Panc1 (cell line): Measurements from ENCODE around the gene SHISAL2A. TPM values are rescaled to one million over a fixed set of nuclear protein-coding genes. Genes with fewer than 3 reads are reported as not detected.

Experiments used
- ATAC-seq: fragments of 200-7000 bp; cut with Tn5 transposase; 2 replicates; pipeline ENCODE4 v1.9.1; 2020; ENCODE audit warnings: mild to moderate bottlenecking, moderate library complexity
- BruUV-seq: library from RNA; stranded (reverse); fragments of 400-500 nt; replicated peaks from 2 replicates; lab custom pipeline; 2021; lab: Mats Ljungman, UMichigan
- CTCF ChIA-PET: fragments of 300-600 bp; sonication (Branson Sonifier 250); formaldehyde crosslinking; loops from one replicate; lab custom pipeline; 2022; ENCODE audit warnings: antibody characterized with exemption; lab: Charles Lee
- POLR2A ChIA-PET: fragments of 300-600 bp; sonication (Branson Sonifier 250); formaldehyde crosslinking; loops from one replicate; lab custom pipeline; 2022; ENCODE audit warnings: antibody characterized with exemption; lab: Charles Lee
- DNase-seq: peaks from one replicate; pipeline ENCODE4 v3.0.0-alpha.2; 2010; ENCODE audit warnings: low read depth, low spot score
- H3K27ac ChIP-seq: 2 replicates; pipeline ENCODE4 v1.5.1; 2011; ENCODE audit warnings: mild to moderate bottlenecking, low read length, inconsistent platforms
- H3K27me3 ChIP-seq: fragments of 200-500 bp; sonication (Bioruptor generic); 2 replicates; pipeline ENCODE4 v1.6.0; 2014; ENCODE audit warnings: low read length, inconsistent platforms; ENCODE audit not compliant: control insufficient read depth, insufficient read depth
- H3K36me3 ChIP-seq: fragments of 200-500 bp; sonication (Bioruptor generic); 2 replicates; pipeline ENCODE4 v1.5.1; 2014; ENCODE audit warnings: inconsistent platforms, mild to moderate bottlenecking, low read length, moderate library complexity; ENCODE audit not compliant: control insufficient read depth, insufficient read depth
- H3K4me1 ChIP-seq: 2 replicates; pipeline ENCODE4 v1.5.1; 2011; ENCODE audit warnings: inconsistent platforms, mild to moderate bottlenecking, low read length, moderate library complexity; ENCODE audit not compliant: control insufficient read depth, insufficient read depth
- H3K4me3 ChIP-seq, 2 experiments: 2 replicates each; pipeline ENCODE4 v1.5.1; 2011 to 2012; ENCODE audit warnings: low read depth in 2 of 2, low read length in 2 of 2, mild to moderate bottlenecking in 2 of 2, inconsistent platforms in 1 of 2, moderate library complexity in 1 of 2
- H3K9me3 ChIP-seq: fragments of 200-500 bp; sonication (Bioruptor generic); 2 replicates; pipeline ENCODE4 v1.5.1; 2014; ENCODE audit warnings: low read depth, mild to moderate bottlenecking, inconsistent platforms, low read length, moderate library complexity; ENCODE audit not compliant: control insufficient read depth, insufficient read depth
- POLR2AphosphoS5 ChIP-seq: IDR thresholded peaks from 2 replicates; pipeline ENCODE4 v1.6.1; 2012; ENCODE audit warnings: mild to moderate bottlenecking, low read depth, low read length, moderate library complexity
- SIN3A ChIP-seq: IDR thresholded peaks from 2 replicates; pipeline ENCODE4 v1.6.1; 2012; ENCODE audit warnings: low read depth, mild to moderate bottlenecking, low read length, moderate library complexity, borderline replicate concordance; ENCODE audit not compliant: insufficient read depth
- TCF7L2 ChIP-seq: IDR thresholded peaks from 2 replicates; pipeline ENCODE4 v1.6.1; 2011; ENCODE audit warnings: mild to moderate bottlenecking, low read depth, low read length, inconsistent platforms
- in situ Hi-C: cut with HindIII; loops from 2 replicates; pipeline ENCODE4 v1.10.0; 2016; ENCODE audit warnings: low sequenced_read_pairs, low pct_unique_long_range_greater_than_20kb
- intact Hi-C: fragments of 100-400 bp; cut with micrococcal nuclease; formaldehyde crosslinking; loops from one replicate; pipeline ENCODE4 v1.10.0; 2022; ENCODE audit not compliant: unreplicated experiment
- total RNA-seq: library from RNA; stranded (reverse); gene quantifications from one replicate; pipeline ENCODE4 v1.2.1, GENCODE V29; 2021; ENCODE audit not compliant: unreplicated experiment
- TF ChIP-seq, protein P1 (sequence below), 2 experiments: IDR thresholded peaks; 2 replicates each; pipeline ENCODE4 v1.6.1; 2011 to 2012; ENCODE audit warnings: low read depth in 2 of 2, control low read depth in 1 of 2, low read length in 1 of 2, mild to moderate bottlenecking in 1 of 2, moderate library complexity in 1 of 2; ENCODE audit not compliant: insufficient read depth in 1 of 2
- TF ChIP-seq, protein P2 (sequence below): fragments of 450-650 bp; IDR thresholded peaks from 2 replicates; pipeline ENCODE4 v1.5.1; 2017; ENCODE audit warnings: mild to moderate bottlenecking

The SHISAL2A gene
- total RNA-seq, 1 experiment from 2014 or later: 0.23 TPM

DNA sequence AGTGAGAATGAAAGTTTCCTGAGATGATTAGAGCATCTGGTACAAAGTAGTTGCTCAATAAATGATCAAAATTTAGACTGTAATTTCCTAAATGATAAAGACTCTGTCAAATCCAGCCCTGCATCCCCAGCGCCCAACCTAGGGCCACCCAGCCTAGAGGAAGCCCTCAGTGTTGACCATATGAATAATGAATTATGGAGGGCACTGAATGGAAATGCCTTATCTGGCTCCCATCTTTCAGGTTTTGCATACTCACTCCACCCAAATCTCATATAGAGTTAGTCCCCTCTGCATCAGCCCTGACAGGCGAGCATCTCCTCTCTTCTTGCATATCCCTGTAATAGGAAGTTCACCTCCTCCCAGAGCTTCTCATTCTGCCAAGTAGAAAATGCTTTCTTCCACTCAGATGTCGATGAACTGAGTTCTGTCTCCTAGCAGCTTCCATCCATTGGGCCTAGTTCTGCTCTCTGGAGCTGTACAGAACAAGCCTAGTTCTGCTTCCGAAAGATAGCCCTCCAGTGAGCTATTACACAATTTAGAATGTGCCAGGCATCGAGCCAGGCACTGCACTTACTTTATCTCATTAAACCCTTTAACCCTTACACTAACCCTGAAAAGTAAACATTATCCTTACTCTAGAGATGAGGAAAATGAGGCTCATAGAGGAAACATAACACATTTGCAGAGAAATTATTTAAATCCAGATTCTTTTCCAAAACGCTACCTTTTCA lies 44.3 kb downstream of the SHISAL2A start:
- ATAC-seq (no peak), DNase-seq (no peak)
- CTCF ChIA-PET: no interaction called here
- H3K4me3 ChIP-seq: no peak overlapping the region
- intact Hi-C loops: no loop called here
- POLR2A ChIA-PET: no interaction called here
- no peak for TF ChIP-seq TCF7L2
- TF ChIP-seq, protein P1, sequence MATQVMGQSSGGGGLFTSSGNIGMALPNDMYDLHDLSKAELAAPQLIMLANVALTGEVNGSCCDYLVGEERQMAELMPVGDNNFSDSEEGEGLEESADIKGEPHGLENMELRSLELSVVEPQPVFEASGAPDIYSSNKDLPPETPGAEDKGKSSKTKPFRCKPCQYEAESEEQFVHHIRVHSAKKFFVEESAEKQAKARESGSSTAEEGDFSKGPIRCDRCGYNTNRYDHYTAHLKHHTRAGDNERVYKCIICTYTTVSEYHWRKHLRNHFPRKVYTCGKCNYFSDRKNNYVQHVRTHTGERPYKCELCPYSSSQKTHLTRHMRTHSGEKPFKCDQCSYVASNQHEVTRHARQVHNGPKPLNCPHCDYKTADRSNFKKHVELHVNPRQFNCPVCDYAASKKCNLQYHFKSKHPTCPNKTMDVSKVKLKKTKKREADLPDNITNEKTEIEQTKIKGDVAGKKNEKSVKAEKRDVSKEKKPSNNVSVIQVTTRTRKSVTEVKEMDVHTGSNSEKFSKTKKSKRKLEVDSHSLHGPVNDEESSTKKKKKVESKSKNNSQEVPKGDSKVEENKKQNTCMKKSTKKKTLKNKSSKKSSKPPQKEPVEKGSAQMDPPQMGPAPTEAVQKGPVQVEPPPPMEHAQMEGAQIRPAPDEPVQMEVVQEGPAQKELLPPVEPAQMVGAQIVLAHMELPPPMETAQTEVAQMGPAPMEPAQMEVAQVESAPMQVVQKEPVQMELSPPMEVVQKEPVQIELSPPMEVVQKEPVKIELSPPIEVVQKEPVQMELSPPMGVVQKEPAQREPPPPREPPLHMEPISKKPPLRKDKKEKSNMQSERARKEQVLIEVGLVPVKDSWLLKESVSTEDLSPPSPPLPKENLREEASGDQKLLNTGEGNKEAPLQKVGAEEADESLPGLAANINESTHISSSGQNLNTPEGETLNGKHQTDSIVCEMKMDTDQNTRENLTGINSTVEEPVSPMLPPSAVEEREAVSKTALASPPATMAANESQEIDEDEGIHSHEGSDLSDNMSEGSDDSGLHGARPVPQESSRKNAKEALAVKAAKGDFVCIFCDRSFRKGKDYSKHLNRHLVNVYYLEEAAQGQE (IDR thresholded peaks at IDR 0.05; ENCODE audit: insufficient read depth in 1 of 2, low read depth in 2 of 2, low read length in 1 of 2): no peak
- H3K27me3 ChIP-seq: no peaks in the 10 kb centered on the region
- no peaks in the 10 kb centered on the region for H3K36me3 ChIP-seq
- in situ Hi-C loops: no loop called here
- H3K9me3 ChIP-seq: no peaks in the 10 kb centered on the region
- no TSS peak for BruUV-seq
- H3K27ac ChIP-seq: no peak overlapping the region
- no peaks in the 10 kb centered on the region for H3K4me1 ChIP-seq

DNA sequence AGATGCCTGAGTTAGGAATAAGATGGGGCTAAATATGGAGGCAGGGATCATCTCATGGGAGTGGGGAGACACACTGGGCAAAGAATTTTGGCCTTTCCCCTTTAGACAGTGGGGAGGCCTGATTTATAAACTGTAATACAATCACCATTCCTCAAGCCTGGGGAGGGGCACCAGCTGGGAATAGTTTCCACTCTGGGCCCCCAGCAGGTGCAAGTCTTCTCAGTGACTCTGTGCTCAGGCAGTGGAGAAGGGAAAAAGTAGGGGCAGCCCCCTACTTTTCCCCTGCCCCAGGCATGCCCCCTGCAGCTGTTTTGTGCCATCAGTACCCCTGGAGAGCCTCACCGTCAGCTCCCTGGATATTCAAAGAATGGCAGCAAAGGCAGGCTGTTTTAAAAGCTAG lies 46.1 kb downstream of the SHISAL2A start:
- ChIA-PET CTCF (no interaction called here), POLR2A (no interaction called here)
- intact Hi-C loops: no loop called here
- no peaks in the 10 kb centered on the region for H3K27me3 ChIP-seq
- in situ Hi-C loops: no loop called here
- TF ChIP-seq TCF7L2 (no peak), SIN3A (no peak), POLR2AphosphoS5 (no peak)
- TF ChIP-seq, protein P1 (IDR thresholded peaks at IDR 0.05; ENCODE audit: insufficient read depth in 1 of 2, low read depth in 2 of 2, low read length in 1 of 2): no peak
- TF ChIP-seq, protein P2, sequence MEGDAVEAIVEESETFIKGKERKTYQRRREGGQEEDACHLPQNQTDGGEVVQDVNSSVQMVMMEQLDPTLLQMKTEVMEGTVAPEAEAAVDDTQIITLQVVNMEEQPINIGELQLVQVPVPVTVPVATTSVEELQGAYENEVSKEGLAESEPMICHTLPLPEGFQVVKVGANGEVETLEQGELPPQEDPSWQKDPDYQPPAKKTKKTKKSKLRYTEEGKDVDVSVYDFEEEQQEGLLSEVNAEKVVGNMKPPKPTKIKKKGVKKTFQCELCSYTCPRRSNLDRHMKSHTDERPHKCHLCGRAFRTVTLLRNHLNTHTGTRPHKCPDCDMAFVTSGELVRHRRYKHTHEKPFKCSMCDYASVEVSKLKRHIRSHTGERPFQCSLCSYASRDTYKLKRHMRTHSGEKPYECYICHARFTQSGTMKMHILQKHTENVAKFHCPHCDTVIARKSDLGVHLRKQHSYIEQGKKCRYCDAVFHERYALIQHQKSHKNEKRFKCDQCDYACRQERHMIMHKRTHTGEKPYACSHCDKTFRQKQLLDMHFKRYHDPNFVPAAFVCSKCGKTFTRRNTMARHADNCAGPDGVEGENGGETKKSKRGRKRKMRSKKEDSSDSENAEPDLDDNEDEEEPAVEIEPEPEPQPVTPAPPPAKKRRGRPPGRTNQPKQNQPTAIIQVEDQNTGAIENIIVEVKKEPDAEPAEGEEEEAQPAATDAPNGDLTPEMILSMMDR: no peak
- ATAC-seq (no peak), DNase-seq (no peak)
- H3K4me1 ChIP-seq: no peaks in the 10 kb centered on the region
- no peaks in the 10 kb centered on the region for H3K9me3 ChIP-seq
- BruUV-seq: no TSS peak
- no peak overlapping the region for H3K27ac ChIP-seq
- no peak overlapping the region for H3K4me3 ChIP-seq
- H3K36me3 ChIP-seq: no peaks in the 10 kb centered on the region
